ENCODE data around the gene FOXI1.

Gene FOXI1

GRCh38 chr5:170147051-170147752, 41.5 kb downstream of the FOXI1 start:
- Mint-ChIP-seq H3K9me3 (no peaks in the 10 kb centered on the region), H3K4me3 (no peak overlapping the region), H3K27ac (no peak overlapping the region), H3K36me3 (ENCODE audit: low read depth) (no peaks in the 10 kb centered on the region), H3K27me3 (ENCODE audit: low read depth) (peaks cover 9% of the 10 kb centered on the region), H3K4me1 (no peaks in the 10 kb centered on the region)
- TF ChIP-seq CTCF (IDR thresholded peaks at IDR 0.05; ENCODE audit: unreplicated experiment in 3 of 3) = no peak

DNA sequence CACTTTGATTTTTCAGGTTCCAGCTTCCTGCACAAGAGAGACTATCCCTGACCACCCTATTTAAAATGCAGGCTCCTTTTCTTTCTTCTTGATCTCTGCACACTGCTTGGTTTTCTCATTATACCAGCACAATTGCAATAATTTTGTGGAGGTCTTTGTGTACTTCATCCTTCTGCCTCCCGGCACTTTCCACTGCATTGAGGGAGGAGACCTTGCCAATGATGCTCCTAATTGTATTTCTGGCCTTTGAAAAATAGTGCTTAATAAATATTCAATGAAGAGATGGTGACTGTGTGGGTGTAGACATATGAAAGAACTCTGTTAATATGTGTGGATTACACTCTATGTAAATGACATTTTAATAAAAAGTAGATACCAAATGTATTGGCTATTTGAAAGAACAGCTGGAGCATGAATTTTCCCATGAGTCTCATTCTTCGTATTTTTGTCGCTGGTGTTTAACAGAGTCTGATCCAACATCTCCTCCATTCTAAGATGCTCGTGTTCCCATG, 42.1 kb downstream of the FOXI1 start:
- Mint-ChIP-seq H3K9me3 (no peaks in the 10 kb centered on the region), H3K27me3 (ENCODE audit: low read depth) (peaks cover 12% of the 10 kb centered on the region), H3K4me3 (no peak overlapping the region), H3K4me1 (no peaks in the 10 kb centered on the region), H3K36me3 (ENCODE audit: low read depth) (no peaks in the 10 kb centered on the region), H3K27ac (no peak overlapping the region)
- no peak for TF ChIP-seq CTCF (IDR thresholded peaks at IDR 0.05; ENCODE audit: unreplicated experiment in 3 of 3)

- Mint-ChIP-seq H3K27ac (no peak overlapping the region), H3K4me1 (no peaks in the 10 kb centered on the region), H3K27me3 (ENCODE audit: low read depth) (peaks cover 12% of the 10 kb centered on the region), H3K4me3 (no peak overlapping the region), H3K36me3 (ENCODE audit: low read depth) (no peaks in the 10 kb centered on the region), H3K9me3 (no peaks in the 10 kb centered on the region)
- no peak for TF ChIP-seq CTCF (IDR thresholded peaks at IDR 0.05; ENCODE audit: unreplicated experiment in 3 of 3)
Observed at GRCh38 chr5:170148430-170149205, 42.9 kb downstream of the FOXI1 start.

DNA sequence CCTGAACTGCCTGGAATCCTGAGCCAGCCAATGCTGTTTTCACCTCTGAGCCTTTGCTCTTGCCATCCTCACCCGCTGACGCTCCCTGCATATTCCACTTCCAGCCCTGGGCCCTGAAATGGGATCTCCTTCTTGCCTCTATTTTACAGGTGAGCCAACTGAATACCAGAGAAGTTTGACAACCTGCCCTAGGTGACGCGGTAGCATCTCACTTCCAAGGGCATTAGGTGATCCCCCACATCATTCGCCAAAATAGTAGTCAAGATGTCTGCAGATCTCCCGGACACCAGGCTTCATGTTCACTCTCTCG, 43.5 kb downstream of the FOXI1 start:
- H3K27ac Mint-ChIP-seq = no peak overlapping the region
- H3K36me3 Mint-ChIP-seq (ENCODE audit: low read depth) = no peaks in the 10 kb centered on the region
- H3K27me3 Mint-ChIP-seq (ENCODE audit: low read depth) = peaks cover 12% of the 10 kb centered on the region
- H3K4me3 Mint-ChIP-seq = no peak overlapping the region
- H3K4me1 Mint-ChIP-seq = no peaks in the 10 kb centered on the region
- TF ChIP-seq CTCF (IDR thresholded peaks at IDR 0.05; ENCODE audit: unreplicated experiment in 3 of 3) = no peak
- no peaks in the 10 kb centered on the region for H3K9me3 Mint-ChIP-seq

- H3K9me3 Mint-ChIP-seq = no peaks in the 10 kb centered on the region
- peaks cover 15% of the 10 kb centered on the region for H3K27me3 Mint-ChIP-seq (ENCODE audit: low read depth)
- no peak overlapping the region for H3K4me3 Mint-ChIP-seq
- no peaks in the 10 kb centered on the region for H3K4me1 Mint-ChIP-seq
- H3K27ac Mint-ChIP-seq = no peak overlapping the region
- H3K36me3 Mint-ChIP-seq (ENCODE audit: low read depth) = no peaks in the 10 kb centered on the region
- TF ChIP-seq CTCF (IDR thresholded peaks at IDR 0.05; ENCODE audit: unreplicated experiment in 3 of 3) = no peak
Observed at GRCh38 chr5:170150713-170151096, 45.0 kb downstream of the FOXI1 start.

Data from nephron (organoid).